Activated B cell treated with CpG ODN at 0.5 μM for 24 hours (primary cell): ENCODE results near the gene CBX5. TPM values are rescaled to one million over a fixed set of nuclear protein-coding genes. Genes with fewer than 3 reads are reported as not detected.
"Not testable (repeated sequence)": the region's sequence is repeated elsewhere in the genome, so short reads cannot be mapped to it uniquely, and the experiment has no call there.

Source experiments
- ATAC-seq: fragments of 200-7000 bp; cut with Tn5 transposase; one replicate; pipeline ENCODE4 v1.10.0; 2021; ENCODE audit warnings: low read depth, mild to moderate bottlenecking, moderate library complexity
- CTCF ChIA-PET: fragments of 350-600 bp; sonication (Branson Sonifier 250); formaldehyde crosslinking; loops from one replicate; lab custom pipeline; 2021; ENCODE audit warnings: antibody characterized with exemption; lab: Charles Lee
- POLR2A ChIA-PET: fragments of 350-600 bp; sonication (Branson Sonifier 250); formaldehyde crosslinking; loops from one replicate; lab custom pipeline; 2021; ENCODE audit warnings: antibody characterized with exemption; lab: Charles Lee
- DNase-seq: peaks from one replicate; pipeline ENCODE4 v3.0.0; 2022
- H3K27ac Mint-ChIP-seq: one replicate; pipeline ENCODE4 v1.8.0; 2020; ENCODE audit warnings: mixed read lengths
- H3K27me3 Mint-ChIP-seq: one replicate; pipeline ENCODE4 v1.8.0; 2021; ENCODE audit warnings: mixed read lengths
- H3K36me3 Mint-ChIP-seq: one replicate; pipeline ENCODE4 v1.8.0; 2021; ENCODE audit warnings: low read depth, mixed read lengths
- H3K4me1 Mint-ChIP-seq: one replicate; pipeline ENCODE4 v1.8.0; 2021; ENCODE audit warnings: mixed read lengths
- H3K4me3 Mint-ChIP-seq: one replicate; pipeline ENCODE4 v1.8.0; 2020; ENCODE audit warnings: mild to moderate bottlenecking, mixed read lengths
- H3K9me3 Mint-ChIP-seq: one replicate; pipeline ENCODE4 v1.8.0; 2020; ENCODE audit warnings: mixed read lengths
- intact Hi-C: fragments of 100-400 bp; cut with micrococcal nuclease; formaldehyde crosslinking; loops from one replicate; pipeline ENCODE4 v1.15.1; 2024
- total RNA-seq: library from RNA; stranded (reverse); gene quantifications from 2 replicates; pipeline ENCODE4 v1.2.3, GENCODE V29; 2022
- TF ChIP-seq, protein P1 (sequence below): fragments of 200-600 bp; IDR thresholded peaks from one replicate; pipeline ENCODE4 v1.8.0; 2022; ENCODE audit warnings: antibody characterized with exemption, mild to moderate bottlenecking

The CBX5 gene
- total RNA-seq, 1 donor from 2014 or later: 77.3 TPM

- ChIA-PET POLR2A (no interaction called here), CTCF (no interaction called here)
- no peak overlapping the region for H3K4me3 Mint-ChIP-seq
- H3K4me1 Mint-ChIP-seq: peaks cover 29% of the 10 kb centered on the region
- DNase-seq (no peak), ATAC-seq (no peak)
- intact Hi-C loops: no loop called here
- H3K36me3 Mint-ChIP-seq: peaks cover 12% of the 10 kb centered on the region
- H3K27ac Mint-ChIP-seq: no peak overlapping the region
- TF ChIP-seq, protein P1, sequence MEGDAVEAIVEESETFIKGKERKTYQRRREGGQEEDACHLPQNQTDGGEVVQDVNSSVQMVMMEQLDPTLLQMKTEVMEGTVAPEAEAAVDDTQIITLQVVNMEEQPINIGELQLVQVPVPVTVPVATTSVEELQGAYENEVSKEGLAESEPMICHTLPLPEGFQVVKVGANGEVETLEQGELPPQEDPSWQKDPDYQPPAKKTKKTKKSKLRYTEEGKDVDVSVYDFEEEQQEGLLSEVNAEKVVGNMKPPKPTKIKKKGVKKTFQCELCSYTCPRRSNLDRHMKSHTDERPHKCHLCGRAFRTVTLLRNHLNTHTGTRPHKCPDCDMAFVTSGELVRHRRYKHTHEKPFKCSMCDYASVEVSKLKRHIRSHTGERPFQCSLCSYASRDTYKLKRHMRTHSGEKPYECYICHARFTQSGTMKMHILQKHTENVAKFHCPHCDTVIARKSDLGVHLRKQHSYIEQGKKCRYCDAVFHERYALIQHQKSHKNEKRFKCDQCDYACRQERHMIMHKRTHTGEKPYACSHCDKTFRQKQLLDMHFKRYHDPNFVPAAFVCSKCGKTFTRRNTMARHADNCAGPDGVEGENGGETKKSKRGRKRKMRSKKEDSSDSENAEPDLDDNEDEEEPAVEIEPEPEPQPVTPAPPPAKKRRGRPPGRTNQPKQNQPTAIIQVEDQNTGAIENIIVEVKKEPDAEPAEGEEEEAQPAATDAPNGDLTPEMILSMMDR: no peak
- H3K9me3 Mint-ChIP-seq: no peaks in the 10 kb centered on the region
- H3K27me3 Mint-ChIP-seq: no peaks in the 10 kb centered on the region
These were observed 49.4 kb downstream of the CBX5 start for GRCh38 chr12:54230555-54230954.

GRCh38 chr12:54229624-54230212 is 50.2 kb downstream of the CBX5 start:
- peak overlapping the region; percentile 71 for H3K27ac Mint-ChIP-seq
- H3K4me1 Mint-ChIP-seq: peaks cover 29% of the 10 kb centered on the region
- no peaks in the 10 kb centered on the region for H3K27me3 Mint-ChIP-seq
- peaks cover 8% of the 10 kb centered on the region for H3K36me3 Mint-ChIP-seq
- ChIA-PET CTCF (interaction anchor here (0.9 kb wide), 1 partner anchor 8 kb away, joined by 3 read pairs; no protein-coding TSS in a partner anchor), POLR2A (interaction anchor here (0.5 to 1.6 kb wide), 7 partner anchors 14 to 1191 kb away, joined by 3 to 18 read pairs (median 4); partner anchors contain the start of genes CBX5 and HNRNPA1)
- DNase-seq (no peak), ATAC-seq (peak; percentile 86)
- intact Hi-C loops: no loop called here
- no peaks in the 10 kb centered on the region for H3K9me3 Mint-ChIP-seq
- TF ChIP-seq, protein P1: no peak
- peak overlapping the region; percentile 0 for H3K4me3 Mint-ChIP-seq

GRCh38 chr12:54228471-54228870 is 51.5 kb downstream of the CBX5 start:
- Mint-ChIP-seq H3K27ac (no peak overlapping the region), H3K36me3 (peaks cover 5% of the 10 kb centered on the region)
- CTCF ChIA-PET: interaction anchor here (1.1 to 1.8 kb wide), 5 partner anchors 10 to 171 kb away, joined by 3 to 5 read pairs (median 4); no protein-coding TSS in a partner anchor

DNA sequence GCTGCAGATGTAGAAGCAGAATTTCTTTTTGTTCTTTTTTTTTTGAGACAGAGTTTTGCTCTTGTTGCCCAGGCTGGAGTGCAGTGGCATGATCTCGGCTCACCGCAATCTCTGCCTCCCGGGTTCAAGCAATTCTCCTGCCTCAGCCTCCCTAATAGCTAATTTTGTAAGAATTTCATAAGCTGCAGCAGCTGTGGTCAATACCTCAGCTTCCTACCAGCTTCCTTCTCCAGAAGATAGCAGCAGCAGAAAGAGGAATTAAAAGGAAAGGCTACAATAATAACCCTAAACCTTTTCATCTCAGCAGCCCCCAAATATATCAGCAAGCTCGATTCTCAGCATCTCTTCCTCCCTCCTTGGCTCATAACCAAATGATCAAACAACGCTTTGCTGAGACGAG is 52.0 kb downstream of the CBX5 start:
- CTCF ChIA-PET: interaction anchor here (1.1 to 1.8 kb wide), 5 partner anchors 11 to 171 kb away, joined by 3 to 5 read pairs (median 4); no protein-coding TSS in a partner anchor
- H3K27me3 Mint-ChIP-seq, ATAC-seq, intact Hi-C loops, H3K36me3 Mint-ChIP-seq, H3K4me3 Mint-ChIP-seq, H3K27ac Mint-ChIP-seq, H3K9me3 Mint-ChIP-seq, DNase-seq: not testable (repeated sequence)
- POLR2A ChIA-PET: interaction anchor here (0.8 kb wide), 1 partner anchor 97 kb away, joined by 5 read pairs; the partner anchor contains the start of gene COPZ1
- peaks cover 29% of the 10 kb centered on the region for H3K4me1 Mint-ChIP-seq

More at GRCh38 chr12:54228471-54228870, 51.5 kb downstream of the CBX5 start:
- no peak overlapping the region for H3K4me3 Mint-ChIP-seq
- H3K27me3 Mint-ChIP-seq: no peaks in the 10 kb centered on the region
- intact Hi-C loops: no loop called here
- POLR2A ChIA-PET: interaction anchor here (0.6 to 1.6 kb wide), 3 partner anchors 52 to 219 kb away, joined by 5 to 18 read pairs (median 5); partner anchors contain the start of genes CBX5, COPZ1 and HNRNPA1
- TF ChIP-seq, protein P1: no peak
- H3K9me3 Mint-ChIP-seq: no peaks in the 10 kb centered on the region
- DNase-seq (no peak), ATAC-seq (no peak)
- H3K4me1 Mint-ChIP-seq: peaks cover 29% of the 10 kb centered on the region

DNA sequence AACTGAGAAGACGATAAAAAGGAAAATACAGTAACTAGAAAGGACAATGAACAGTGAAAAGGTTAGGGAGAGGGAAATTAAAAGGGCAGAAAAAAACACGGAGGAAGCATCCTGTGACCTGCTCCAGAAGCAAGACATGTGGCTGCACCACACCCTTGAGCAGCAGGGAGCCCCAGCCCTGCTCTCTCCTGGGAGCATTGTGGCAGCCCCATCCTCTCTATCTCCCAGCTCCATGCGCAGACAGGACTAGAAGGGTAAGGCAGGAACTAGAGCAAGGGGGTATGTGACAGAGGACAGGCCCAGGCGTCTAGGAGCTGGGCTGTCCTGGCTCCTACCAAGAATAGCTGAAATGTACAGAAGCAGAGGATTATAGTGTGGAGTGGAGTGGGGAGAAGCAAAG is 52.5 kb downstream of the CBX5 start:
- no peaks in the 10 kb centered on the region for H3K27me3 Mint-ChIP-seq
- no peak for DNase-seq
- peaks cover 29% of the 10 kb centered on the region for H3K4me1 Mint-ChIP-seq
- no peak for ATAC-seq
- H3K4me3 Mint-ChIP-seq: no peak overlapping the region
- ChIA-PET CTCF (interaction anchor here (1.1 to 1.8 kb wide), 3 partner anchors 11 to 172 kb away, joined by 3 to 4 read pairs (median 4); no protein-coding TSS in a partner anchor), POLR2A (no interaction called here)
- intact Hi-C loops: no loop called here
- TF ChIP-seq, protein P1: no peak
- H3K27ac Mint-ChIP-seq: no peak overlapping the region
- H3K9me3 Mint-ChIP-seq: no peaks in the 10 kb centered on the region
- H3K36me3 Mint-ChIP-seq: peaks cover 3% of the 10 kb centered on the region
